CD4-positive, alpha-beta T cell treated with Interleukin-6 for 4 hours (primary cell): ENCODE data around the gene LAMC3.
"Not testable (repeated sequence)": the region's sequence is repeated elsewhere in the genome, so short reads cannot be mapped to it uniquely, and the experiment has no call there.

ENCODE experiments used
- DNase-seq: peaks from one replicate; pipeline ENCODE4 v3.0.0-alpha.2; 2020; ENCODE audit warnings: mixed read lengths

The LAMC3 gene

GRCh38 chr9:131082774-131083512 is 74.0 kb downstream of the LAMC3 start:
- no peak for DNase-seq

DNA sequence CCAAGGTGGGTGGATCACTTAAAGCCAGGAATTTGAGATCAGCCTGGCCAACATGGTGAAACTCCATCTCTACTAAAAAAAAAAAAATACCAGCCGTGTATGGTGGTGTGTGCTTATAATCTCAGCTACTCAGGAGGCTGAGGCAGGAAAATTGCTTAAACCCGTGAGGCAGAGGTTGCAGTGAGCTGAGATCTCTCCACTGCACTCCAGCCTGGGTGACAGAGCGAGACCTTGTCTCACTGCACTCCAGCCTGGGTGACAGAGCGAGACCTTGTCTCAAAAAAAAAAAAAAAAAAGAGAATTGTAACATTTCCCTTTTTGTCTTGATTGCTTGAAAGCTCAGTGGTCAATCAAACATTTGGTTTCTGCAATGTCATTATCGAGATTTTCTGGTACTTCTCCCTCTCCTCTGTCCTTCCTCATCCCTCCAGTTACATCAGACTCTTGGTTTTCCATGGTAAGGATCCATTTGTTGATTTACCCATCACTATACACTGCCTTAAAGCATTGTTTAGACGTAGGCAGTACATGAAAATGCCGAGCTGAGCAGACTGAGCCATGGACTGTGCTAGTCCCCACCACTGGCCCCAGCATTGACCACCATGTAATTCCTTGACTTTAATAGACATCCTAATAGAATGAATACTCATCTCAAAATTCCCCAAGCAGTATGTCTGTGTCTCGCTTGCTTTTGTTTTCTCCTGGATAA is 75.8 kb downstream of the LAMC3 start:
- DNase-seq = no peak

GRCh38 chr9:131085370-131086122 is 76.6 kb downstream of the LAMC3 start:
- no peak for DNase-seq

- no peak for DNase-seq
These were observed 78.5 kb downstream of the LAMC3 start for GRCh38 chr9:131087354-131087893.

DNA sequence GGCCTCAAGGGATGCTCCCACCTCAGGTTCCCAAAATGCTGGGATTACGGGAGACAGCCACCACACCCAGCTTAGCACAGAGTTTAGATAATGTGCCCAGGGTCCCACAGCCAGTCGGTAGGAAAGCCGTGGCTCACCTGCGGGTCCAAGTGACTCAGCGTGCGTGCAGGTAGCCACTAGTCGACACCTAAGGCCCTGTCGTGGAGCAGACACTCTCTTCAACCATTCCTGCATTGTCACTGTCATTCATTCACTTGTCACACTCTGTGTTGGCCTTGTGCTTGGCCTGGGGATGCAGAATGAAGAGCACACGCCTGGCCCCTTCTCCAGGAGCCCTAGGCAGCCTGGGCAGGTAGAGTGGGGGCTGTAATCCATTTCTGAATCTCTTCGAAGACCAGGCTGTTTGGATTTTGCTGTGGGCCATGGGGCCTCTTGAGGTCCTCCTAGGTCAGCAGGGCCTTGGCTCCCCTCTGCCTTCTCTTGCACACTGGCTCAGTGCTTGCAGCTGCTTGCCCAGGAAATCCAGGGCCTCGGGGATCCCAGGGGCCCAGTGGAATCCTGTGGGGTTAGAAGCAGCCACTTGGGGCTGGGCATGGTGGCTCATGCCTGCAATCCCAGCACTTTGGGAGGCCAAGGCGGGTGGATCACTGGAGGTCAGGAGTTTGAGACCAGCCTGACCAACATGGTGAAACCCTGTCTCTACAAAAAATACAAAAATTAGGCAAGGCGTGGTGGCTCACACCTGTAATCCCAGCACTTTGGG is 81.2 kb downstream of the LAMC3 start:
- no peak for DNase-seq

- DNase-seq = no peak
These were observed 82.5 kb downstream of the LAMC3 start for GRCh38 chr9:131091352-131091992.

DNA sequence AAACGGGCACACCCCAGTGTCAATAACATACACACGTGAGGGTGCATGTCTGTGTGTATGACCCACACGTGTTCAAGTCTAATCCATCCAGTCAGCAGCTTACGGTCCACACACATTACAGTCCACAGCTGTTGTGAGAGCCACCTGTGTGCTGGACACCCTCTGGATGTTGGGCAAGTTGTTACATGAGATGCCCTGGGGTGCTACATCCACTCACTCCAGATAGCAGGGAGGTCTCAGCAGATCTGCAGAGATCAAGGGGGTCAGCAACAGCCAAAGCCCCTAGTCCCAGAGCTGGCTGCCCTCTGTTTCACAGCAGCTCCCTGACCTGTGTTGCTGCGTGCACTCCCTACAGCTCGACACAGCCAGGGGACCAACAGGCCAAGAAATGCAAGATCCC is 83.1 kb downstream of the LAMC3 start:
- DNase-seq = no peak

- no peak for DNase-seq
These were observed 83.8 kb downstream of the LAMC3 start for GRCh38 chr9:131092548-131093440.

GRCh38 chr9:131094015-131094414 is 85.0 kb downstream of the LAMC3 start:
- no peak for DNase-seq

GRCh38 chr9:131094622-131095021 is 85.6 kb downstream of the LAMC3 start:
- DNase-seq = no peak

DNA sequence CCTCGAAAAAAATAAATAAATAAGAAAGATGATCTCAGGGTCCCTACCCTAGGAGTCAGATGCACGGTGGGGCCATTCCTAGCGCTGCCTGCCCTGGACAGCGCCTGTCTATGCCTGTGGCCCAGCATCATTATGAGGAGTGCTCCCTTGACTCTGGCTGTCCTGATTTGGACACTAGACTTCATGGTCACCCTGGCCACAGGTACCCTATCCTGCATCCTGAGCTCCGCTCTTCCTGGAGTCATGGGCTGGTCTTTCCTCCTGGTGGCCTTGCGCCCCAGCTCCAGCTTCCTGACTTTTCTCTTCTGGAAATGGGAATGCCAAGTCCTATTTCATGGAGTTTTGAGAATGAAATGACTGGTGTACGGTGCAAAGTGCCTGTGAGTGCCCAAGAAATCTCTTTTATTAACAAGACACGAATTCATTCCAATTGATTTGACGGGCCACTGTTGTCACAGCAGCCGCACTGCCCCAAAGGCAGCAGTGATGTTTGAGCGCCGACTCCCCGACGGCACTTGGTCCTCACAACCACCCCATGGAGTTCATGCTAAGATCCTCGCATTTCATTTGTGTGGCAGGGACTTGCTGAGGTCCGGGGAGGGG is 86.8 kb downstream of the LAMC3 start:
- DNase-seq = no peak

DNA sequence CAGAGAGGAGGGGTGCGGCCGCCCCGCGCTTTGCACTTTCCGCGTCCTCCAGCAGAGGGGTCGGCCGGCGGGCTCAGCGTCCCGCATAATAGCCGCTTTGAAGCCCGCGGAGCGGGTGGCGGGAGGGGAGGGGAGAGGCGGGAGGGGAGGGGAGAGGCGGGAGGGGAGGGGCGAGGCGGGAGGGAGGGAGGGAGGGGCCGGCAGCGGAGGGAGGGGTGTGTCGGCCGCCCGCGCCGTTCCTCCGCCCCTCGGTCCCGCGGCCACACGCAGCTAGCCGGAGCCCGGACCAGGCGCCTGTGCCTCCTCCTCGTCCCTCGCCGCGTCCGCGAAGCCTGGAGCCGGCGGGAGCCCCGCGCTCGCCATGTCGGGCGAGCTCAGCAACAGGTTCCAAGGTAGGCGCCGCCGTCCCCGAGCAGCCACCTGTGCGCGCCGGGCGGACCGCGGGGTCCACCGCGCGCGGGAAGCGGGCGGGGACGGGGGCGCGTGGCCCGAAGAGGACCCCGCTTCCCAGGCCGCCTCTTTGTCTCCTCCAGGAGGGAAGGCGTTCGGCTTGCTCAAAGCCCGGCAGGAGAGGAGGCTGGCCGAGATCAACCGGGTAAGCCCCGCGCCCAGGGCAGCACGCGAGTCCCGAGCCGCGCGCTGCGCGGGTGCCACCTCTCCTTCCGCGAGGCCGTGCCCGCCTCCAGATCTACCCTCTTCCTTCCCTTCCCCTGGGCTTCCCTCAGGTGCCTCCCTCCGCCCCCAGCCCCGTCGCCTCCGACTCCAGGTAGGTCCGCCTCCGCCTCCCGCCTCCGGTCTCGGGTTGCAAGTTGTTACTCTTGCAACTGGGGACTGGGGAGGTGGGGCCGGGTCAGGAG is 87.5 kb downstream of the LAMC3 start, which contains the start of gene AIF1L:
TSS of gene AIF1L (plus strand) at position 263 of the 857 bp plus-strand sequence. CDS start at position 362, 99 bp downstream.
- peak; percentile 4 for DNase-seq

GRCh38 chr9:131097126-131097947 is 88.4 kb downstream of the LAMC3 start:
- no peak for DNase-seq

- DNase-seq = no peak
These were observed 88.9 kb downstream of the LAMC3 start for GRCh38 chr9:131097948-131098278.

GRCh38 chr9:131098391-131099101 is 89.6 kb downstream of the LAMC3 start:
- no peak for DNase-seq

DNA sequence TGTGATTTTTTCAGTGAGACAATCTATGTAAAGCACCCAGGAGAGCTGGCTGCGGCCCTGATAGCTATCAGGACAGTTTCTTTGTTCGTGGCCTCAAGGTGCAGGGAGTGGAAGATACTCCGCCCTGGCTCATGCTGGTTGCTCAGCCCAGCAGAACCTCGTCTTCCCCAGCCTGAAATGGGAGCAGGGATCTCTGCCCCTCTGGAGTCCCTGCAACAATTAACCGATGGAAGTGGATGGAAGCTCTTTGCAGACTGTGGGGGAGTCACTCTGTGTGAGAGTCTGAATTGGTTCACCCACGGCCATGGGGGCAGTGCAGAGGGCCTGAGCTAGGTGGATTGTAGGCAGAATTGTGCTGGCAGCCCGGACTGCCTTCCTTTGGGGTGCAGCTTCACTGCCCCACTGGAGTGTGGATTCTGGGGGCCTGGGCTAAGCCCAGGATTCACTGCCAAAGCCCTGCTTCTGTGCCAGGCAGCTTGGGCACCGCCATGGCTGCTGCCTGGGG is 90.2 kb downstream of the LAMC3 start:
- no peak for DNase-seq

GRCh38 chr9:131099845-131100244 is 90.9 kb downstream of the LAMC3 start:
- not testable (repeated sequence) for DNase-seq

- DNase-seq = no peak
These were observed 91.5 kb downstream of the LAMC3 start for GRCh38 chr9:131100445-131100844.
